ENCODE results near the gene CLCN4.

DNA sequence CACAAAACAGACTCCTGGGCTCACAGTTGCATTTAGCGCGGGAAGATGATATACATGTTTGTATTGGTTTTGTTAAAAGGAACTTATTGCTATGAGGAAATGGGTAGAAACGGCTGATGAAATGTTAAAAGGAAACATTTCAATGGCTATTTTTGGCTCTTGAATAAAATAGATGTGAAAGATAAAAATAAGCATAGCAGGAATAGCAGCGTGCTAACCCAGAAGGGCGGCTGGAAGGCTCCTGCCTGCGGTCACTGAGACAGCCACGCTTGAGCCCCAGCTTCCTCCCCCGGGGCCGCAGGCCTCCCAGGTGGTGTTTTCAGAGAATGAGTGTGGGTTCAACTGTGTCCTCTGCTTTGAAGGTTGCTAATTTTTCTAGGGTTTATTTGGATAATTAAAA is 35.0 kb upstream of the CLCN4 start:
- TF ChIP-seq CTCF (IDR thresholded peaks at IDR 0.05) (no peak), POLR2A (IDR thresholded peaks at IDR 0.05) (no peak), POLR2AphosphoS5 (IDR thresholded peaks at IDR 0.05; ENCODE audit: insufficient read depth in 1 of 2, low read depth in 1 of 2) (no peak)

Data from vagina (tissue), 2 donors.